ENCODE measurements around the gene MTX1.
"Not testable (repeated sequence)": the region's sequence is repeated elsewhere in the genome, so short reads cannot be mapped to it uniquely, and the experiment has no call there.

The MTX1 gene

GRCh38 chr1:155241841-155242264, 33.4 kb downstream of the MTX1 start:
- no peak for DNase-seq

- DNase-seq: no peak
These were observed 34.4 kb downstream of the MTX1 start for GRCh38 chr1:155242805-155243358.

DNA sequence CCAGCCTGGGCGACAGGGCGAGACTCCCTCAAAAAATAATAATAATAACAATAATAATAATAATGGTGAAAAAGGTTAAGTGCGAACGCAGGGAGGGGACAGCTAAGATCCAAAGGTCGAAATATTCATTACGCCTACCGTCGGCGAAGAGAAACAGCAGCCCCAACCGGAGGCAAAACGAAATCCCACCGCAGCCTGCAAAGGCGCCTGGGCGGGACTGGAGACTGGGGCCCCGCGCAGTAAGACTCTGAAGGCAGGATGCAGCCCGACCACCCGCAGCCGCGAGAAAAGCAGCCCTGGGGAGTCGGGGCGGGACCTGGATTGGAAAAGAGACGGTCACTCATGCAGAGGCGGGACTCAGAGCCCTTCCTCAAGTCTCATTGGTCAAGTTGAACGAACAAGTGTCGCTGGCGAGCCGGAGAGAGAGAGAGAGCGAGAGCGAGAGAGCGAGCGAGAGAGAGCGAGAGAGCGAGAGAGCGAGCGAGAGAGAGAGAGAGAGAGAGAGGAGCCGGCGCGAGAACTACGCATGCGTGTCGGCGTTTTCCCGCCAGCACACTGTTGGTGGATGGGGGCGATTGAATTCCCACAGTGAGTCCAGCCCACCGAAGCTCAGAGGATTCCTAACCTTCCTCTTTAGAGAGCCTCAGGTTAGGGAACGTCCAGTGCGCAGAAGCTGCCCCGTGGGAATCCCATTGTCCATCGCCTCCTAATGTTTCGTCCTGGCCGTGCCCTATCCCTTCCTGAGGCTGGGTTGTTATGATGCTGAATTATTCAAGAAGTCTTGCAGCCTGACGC, 36.1 kb downstream of the MTX1 start:
- peak; percentile 100 for DNase-seq

DNA sequence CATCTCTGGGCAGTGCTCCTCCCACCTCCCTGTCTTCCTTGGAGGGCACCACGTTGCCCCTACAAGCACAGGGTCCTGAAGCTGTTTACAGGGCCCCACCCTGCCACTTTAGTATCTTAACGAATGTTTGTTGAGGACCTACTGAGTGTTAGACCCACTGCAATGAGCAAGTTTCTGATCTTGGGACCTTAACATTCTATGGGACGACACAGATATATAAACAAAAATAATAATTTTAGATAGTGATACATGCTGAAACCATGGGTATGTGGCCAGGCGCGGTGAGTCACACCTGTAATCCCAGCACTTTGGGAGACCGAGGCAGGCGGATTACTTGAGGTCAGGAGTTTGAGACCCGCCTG, 36.6 kb downstream of the MTX1 start:
- no peak for DNase-seq

DNA sequence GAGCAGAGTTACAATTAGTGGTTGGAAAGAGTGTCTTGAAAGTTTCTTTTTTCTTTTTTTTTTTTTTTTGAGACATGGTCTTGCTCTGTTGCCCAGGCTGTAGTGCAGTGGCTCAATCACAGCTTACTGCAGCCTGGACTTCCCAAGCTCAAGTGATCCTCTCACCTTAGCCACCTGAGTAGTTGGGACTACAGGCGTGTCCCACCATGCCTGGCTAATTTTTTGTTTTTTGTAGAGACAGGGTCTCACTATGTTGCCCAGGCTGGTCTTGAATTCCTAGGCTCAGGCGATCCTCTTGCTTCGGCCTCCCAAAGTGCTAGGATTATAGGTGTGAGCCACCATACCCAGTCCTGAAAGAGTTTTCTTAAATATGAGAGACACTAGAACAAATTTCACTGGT, 38.3 kb downstream of the MTX1 start:
- DNase-seq: not testable (repeated sequence)

DNA sequence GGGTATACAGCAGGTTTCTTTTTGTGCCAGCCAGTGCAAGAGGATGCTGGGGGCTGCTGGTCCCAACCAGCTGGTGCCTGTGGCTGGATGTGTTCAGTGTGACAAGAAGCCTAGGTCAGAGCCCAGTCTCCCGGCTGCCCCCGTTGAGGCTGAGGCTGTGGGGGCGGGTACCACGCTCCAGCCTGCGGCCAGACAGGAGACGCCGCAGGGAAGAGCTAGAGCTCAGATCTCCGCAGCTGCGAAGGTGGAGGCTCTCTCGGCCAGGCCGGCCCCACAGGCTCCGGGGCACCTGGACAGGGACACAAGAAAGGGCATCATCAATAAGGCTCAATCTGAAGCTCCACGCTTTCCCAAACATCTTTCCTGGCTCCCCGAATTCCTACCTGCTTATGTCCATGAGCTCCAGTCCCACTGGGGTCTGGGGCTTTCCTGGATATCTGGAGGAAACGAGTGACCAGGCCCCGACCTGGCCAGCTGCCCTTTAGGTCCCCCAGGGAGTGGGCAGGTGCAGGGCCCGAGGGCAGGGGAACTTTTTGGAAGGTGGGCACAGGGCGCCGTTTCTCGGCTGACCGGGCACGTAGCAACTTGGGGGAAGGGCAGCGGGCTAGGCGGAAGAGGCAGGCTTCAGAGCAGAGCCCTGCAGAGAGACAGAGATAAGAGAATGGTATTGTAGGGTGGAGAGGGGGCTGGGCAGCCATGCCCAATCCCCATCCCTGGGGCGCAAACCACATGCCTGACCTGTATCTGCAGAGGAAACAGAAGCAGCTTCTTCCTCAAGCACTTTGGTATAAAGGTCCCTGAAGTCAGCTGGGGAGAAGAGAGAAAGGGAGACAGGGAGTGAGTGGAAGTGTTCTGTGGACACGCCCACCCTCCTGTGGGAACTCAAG, 39.4 kb downstream of the MTX1 start:
- no peak for DNase-seq

DNA sequence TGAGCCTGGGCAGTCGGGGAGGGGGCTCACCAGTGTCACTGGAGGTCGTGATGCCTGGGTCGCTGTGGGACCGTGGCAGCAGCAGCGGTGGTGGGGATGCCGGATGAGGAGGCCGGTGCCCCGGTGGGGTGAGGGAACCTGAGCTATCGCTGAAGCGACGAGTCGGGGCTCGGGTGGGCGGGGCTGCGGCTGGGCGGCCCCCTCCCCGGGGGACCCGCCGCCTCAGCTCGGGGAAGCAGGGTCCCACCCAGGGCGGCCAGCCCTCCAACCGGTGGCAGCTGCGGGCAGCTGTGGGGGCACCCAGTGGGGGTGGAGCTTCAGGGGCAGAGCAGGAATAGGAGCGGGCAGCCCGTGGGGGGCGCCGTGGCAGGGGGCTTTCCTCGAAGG, 41.7 kb downstream of the MTX1 start:
- DNase-seq: peak; percentile 36

- DNase-seq: peak; percentile 93
These were observed 42.3 kb downstream of the MTX1 start for GRCh38 chr1:155250633-155251449.

GRCh38 chr1:155251566-155251965, 43.1 kb downstream of the MTX1 start:
- DNase-seq: no peak

- no peak for DNase-seq
These were observed 44.7 kb downstream of the MTX1 start for GRCh38 chr1:155253208-155253607.

DNA sequence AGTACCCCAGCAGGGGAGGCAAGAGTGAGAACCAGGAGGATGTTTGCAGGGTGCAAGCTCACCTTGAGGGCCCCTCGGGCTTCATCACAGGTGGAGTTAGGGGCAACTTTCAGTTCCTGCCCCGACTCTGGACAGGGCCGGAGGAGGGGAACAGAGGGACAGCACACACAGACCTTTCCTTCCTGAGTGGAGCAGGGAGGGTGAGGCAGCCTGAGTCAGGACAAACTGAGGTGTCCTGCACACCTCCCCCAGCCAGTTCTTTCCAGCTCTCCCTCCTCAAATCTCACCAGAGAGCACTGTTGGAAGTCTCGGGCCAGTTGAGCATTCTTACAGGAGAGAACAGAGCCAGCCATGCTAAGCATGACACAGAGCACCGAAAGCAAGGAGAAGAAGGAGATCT, 45.3 kb downstream of the MTX1 start:
- no peak for DNase-seq

DNA sequence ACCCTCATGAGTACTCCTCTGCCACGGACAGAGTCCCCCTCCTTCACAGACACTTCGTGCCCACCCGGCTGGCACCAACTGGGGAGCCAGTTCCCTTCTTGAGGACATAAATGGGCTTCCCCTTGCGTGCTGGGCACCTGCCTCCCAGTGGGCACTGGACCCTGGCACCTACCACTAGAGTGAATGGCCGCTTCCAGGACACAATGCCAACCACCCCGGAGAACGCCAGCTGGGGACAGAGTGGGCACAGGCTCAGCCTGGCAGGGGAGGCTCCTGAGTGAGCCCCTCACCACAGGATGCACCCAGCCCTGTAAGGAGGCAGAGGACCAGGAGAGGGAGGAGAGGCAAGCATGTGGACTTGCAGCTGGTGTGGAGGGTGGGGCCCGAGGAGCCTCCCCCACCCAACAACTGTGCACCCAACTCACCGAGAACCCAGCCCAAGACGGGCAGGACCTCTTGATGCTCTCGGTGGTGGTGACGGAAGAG, 45.8 kb downstream of the MTX1 start:
- DNase-seq: no peak

DNA sequence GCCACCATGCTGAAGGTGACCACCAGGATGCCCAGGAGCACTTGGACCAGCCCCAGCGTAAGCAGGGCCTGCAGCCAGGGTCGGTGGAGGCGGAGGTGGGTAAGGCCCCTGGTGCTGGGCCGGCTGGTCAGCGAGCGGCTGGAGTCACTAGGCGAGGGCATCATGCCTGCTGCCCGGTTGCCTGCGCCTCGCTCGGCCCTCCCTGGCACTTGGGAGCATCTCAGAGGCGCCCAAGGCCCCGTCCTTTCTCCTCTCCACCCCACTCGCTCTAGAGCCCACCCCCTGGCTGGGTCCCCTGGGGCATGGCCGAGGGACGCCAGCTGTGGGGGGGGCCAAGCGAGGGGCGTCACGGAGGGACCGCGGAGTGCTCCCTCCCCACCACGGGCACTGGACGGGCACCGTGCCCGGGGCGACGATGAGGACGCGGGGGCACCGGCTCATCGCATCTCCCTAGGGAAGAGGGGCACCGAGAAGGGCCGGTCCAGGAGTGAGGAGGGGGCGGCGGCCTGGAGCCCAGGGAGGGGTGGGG, 46.3 kb downstream of the MTX1 start:
- DNase-seq: peak; percentile 41

- peak; percentile 95 for DNase-seq
These were observed 46.9 kb downstream of the MTX1 start, which contains the start of gene ENTREP3 for GRCh38 chr1:155255243-155256007. TSS of gene ENTREP3 (minus strand) at chr1:155255483. CDS start at chr1:155254877, 606 bp downstream.

- DNase-seq: no peak
These were observed 47.8 kb downstream of the MTX1 start for GRCh38 chr1:155256058-155256852.

GRCh38 chr1:155260276-155260675, 51.8 kb downstream of the MTX1 start:
- no peak for DNase-seq

GRCh38 chr1:155261493-155261851, 53.0 kb downstream of the MTX1 start:
- no peak for DNase-seq

- peak; percentile 97 for DNase-seq
These were observed 53.6 kb downstream of the MTX1 start, which contains the start of gene SCAMP3 for GRCh38 chr1:155261852-155262673. TSS of gene SCAMP3 (minus strand) at chr1:155262360. CDS start at chr1:155262151, 209 bp downstream.

- no peak for DNase-seq
These were observed 54.6 kb downstream of the MTX1 start for GRCh38 chr1:155263067-155263466.
